Measurements from ENCODE around the gene DCDC2C.

DCDC2C gene

DNA sequence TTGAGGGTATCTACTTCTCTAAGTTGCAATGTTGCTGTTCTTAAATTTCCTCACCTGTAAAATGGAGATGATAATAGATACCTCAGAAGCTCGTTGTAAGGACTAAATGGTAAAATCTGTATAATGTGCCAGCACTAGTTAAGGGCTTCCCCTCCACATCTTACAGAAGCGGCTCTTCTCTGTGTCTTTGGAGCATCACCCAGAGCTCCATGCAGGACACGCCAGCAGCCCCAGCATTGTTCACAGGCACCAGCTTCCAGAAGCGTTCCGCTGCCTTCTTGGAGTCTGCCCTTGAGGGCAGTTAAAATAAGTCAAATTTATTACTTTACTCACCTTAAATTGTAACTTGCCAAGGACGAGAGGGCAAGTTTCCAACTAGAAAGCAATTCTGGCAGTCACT is 5.8 kb downstream of the DCDC2C start:
- DNase-seq (ENCODE audit: low read depth in 2 of 2): no peak

DNA sequence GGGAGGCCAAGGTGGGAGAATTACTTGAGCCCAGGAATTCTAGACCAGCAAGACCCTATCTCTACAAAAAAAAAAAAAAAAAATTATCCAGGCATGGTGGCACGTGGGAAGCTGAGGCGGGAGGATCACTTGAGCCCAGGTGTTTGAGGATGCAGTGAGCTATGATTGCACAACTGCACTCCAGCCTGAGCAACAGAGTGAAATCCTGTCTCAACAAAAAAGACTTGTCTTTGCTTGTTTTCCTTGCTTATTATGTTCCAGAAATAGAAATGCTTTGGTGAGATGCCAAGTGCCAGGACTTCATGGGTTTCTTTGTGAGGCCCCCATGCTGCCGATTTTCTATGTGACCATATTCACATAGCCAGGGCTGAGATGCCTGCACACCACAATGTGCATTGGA is 9.0 kb downstream of the DCDC2C start:
- DNase-seq (ENCODE audit: low read depth in 2 of 2): no peak

DNA sequence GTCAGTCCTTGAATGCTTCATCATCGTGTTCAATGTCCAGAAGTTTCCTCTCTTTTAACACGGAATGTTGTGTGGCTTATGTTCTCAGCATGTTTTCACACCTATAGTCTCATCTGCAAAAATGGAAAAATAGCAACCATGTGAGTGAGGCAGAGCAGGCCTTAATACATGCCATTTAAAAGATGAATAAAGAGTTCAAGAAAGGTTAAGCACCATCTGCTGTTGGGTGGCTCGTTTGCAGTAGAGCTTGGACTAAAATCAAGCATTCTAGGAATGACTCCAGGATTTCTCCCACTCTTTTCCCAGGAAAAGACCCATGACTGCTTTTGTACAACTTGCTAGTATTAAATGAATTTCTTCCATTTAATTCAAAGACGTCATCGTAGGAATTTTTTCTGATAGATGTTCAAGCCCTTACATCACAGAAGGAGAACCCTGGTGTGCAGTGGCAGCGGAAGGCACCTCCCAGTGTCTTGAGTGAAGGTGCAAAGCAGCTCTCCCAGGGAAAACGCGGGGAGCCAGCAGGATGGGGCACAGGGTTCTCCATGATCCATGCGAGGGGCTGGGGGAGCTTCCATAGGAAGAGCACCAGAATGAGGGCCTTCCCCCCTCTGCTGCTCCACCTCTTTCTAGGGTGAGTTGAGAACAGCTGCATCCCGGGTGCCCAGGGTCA is 9.6 kb downstream of the DCDC2C start:
- no peak for DNase-seq (ENCODE audit: low read depth in 2 of 2)

DNA sequence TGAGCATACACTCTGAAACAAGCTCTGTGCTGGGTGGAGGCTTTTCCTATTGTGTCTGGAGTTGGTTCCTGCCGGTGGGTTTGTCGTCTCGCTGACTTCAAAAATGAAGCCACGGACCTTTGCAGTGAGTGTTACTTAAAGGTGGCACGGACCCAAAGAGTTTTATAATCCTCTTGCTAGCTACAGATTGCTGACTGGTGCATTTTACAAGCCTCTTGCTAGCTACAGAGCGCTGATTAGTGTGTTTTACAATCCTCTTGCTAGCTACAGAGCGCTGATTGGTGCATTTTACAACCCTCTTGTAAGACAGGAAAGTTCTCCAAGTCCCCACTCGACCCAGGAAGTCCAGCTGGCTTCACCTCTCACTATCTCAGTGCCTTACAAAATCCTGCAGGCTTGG is 15.3 kb downstream of the DCDC2C start:
- no peak for DNase-seq (ENCODE audit: low read depth in 2 of 2)

DNA sequence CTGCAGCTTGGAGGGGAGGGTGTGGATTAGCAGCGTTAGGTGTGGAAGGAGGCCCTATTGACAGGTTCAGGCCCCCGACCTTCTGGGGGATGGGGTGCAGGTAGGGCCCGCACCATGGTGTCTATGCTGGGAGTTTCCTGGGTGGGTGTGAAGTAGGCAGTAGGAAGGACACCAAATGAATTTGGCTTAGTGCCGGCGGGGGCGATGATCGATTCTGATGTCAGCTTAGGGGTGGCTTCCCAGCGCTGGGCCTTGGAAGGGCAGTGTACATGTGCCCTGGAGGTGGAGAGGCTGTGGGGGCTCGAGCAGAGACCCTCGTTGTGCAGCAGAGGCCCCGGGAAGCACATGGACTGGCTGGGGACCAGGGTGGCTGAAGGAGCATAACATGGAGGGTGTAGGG is 21.6 kb downstream of the DCDC2C start:
- no peak for DNase-seq (ENCODE audit: low read depth in 2 of 2)

DNA sequence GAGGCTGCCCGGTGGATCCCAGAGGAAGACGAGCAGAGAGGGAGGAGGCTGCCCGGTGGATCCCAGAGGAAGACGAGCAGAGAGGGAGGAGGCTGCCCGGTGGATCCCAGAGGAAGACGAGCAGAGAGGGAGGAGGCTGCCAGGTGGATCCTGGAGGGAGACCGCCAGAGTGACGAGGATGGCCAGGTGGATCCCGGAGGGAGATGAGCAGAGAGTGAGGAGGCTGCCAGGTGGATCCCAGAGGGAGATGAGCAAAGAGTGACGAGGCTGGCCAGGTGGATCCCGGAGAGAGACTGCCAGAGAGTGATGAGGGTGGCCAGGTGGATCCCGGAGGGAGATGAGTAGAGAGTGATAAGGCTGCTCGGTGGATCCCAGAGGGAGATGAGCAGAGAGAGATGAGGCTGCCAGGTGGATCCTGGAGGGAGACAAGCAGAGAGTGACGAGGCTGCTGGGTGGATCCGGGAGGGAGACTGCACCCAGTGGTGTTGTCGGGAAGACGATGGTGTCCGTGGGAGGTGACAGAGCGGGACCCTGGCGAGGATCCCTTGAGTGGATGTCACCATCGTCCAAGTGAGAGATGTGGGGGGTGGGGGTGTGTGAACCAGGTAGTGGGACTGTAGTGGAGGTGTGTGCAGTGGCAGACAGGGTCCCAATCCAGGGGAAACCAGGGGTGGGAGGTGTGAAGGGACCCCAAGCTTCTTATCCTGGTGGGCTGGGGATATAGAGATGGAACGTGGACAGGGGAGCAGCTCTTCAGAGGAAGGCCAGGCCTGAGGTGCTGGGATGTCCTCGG is 22.3 kb downstream of the DCDC2C start:
- no peak for DNase-seq (ENCODE audit: low read depth in 2 of 2)

DNA sequence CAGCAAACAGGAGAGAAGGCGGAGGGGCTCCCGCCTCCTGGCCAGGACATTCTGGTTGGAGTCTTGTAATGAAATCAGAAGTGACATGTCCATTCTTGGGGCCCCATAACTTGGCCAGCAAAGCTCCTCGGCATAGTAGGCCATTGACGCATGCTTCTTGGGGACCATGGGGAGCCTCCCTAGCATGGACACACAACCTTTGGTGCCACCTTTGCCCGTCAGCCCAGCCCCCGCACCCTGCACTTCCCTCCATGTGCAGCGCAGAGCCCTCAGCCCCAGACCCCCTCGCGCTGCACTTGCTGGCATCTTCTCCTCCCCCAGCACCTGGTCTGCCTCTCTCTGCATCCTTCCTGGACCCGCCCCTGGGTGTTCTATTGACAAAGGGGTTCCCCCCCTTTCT is 23.1 kb downstream of the DCDC2C start:
- no peak for DNase-seq (ENCODE audit: low read depth in 2 of 2)

DNA sequence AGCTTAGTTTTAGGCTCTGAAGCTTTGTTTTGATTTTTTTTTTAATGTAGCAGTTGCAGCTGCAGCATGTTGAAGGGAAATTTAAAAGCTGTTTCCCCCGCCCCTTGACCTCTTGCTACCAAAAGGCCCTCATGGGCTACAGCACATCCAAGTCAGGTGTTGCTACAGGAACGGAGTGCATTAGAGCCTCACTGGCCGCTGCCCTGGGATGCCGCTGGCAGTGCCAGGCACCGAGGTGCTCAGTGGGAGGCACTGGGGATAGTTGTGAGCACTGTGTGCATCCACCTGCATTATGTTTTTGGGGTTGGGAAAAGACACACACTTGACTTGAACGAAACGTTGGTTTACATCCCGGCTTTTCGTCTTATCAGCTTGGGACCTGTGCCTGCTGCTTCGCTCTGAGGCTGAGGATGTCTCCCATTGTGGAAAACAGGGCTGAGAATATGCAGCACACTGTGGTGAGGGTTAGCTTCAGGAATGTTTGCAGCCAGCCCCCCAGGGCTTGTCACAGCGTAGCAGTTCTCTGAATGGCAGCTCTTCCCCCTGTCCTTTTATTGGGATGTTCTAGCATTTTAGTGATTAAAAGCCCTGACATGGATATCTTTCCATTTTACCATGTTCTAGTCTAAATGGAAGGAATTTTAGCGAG is 24.1 kb downstream of the DCDC2C start:
- DNase-seq (ENCODE audit: low read depth in 2 of 2): no peak

DNA sequence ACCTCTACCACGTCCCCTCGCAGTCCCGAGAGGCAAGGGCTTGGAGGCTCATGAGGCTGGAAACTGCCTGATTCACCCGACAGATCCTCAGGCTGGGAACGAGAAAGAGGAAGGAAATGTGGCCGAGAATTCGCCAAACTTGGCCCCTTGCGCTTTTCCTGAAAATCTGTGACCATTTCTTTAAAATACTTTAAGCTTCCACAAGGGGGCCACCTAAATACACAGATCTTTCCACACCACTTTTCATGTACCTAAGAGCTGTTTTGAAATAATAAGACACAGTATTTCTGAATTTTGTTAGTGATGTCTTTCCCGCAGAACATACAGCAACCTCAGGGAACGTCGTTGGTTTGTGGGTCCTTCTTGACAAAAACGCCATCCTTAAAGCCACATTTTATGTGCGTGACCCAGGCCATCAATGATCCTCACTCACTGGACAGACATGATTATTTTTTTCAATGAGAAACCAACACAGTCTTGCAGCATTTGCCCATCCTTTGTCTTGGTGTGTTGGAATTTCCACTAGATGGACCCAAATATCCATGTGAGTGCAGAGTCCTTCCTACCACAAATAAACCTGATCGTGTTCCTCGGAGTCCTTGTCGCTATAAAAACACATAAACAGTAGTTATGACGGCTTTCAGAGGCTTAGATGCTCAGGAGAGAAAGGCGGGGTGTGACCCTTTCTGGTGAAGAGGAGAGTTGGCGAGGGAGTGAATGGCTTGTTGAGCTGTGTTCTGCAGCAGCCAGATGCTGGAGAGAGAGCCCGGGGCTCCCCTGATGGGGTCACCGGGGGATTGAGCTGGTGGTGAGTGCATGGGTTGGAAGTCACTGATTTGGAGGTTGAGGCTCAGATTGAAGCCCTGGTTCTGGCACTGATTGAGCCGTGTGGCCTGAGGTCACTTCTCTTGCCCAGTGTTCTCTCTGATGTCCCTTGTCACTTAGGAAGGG is 25.0 kb downstream of the DCDC2C start:
- DNase-seq (ENCODE audit: low read depth in 2 of 2): no peak

DNA sequence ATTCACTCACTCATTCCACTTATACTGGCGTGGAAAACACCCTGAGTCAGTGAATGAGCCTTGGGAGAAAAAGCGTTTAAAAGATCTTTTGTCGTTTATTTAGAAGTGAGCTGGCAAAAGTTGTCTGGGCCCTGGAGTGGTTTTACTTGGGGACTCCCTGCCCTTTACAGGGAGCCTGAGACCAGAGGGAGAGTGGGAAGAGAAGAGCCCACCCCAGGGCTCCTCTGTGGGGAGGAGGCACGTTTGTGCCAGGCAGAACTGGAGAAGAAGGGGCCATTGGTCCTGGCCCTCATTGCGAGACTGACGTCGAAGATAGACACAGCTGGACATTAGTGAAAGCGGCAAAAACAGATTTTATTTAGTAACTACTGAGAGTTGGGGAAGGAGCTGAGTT is 25.7 kb downstream of the DCDC2C start:
- DNase-seq (ENCODE audit: low read depth in 2 of 2): no peak

DNA sequence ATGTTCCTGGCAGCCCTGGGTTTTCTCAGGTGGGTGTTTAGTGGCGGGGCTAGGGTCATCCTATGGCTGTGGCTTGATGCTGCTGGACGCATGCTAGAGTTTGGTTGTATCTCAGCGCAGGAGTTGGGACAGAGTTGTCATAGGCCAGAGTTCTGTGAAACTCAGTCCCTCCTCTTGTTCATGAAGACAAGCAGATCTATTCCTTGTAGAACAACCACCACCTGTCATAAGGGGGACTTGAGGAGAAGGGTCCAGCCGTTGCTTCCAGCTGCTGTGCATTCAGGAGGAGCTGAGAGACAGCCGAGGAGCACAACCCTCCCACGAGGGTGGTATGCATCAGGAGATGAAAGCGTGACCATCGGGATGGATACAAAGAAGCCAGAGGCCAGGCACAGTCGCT is 26.4 kb downstream of the DCDC2C start:
- no peak for DNase-seq (ENCODE audit: low read depth in 2 of 2)

DNA sequence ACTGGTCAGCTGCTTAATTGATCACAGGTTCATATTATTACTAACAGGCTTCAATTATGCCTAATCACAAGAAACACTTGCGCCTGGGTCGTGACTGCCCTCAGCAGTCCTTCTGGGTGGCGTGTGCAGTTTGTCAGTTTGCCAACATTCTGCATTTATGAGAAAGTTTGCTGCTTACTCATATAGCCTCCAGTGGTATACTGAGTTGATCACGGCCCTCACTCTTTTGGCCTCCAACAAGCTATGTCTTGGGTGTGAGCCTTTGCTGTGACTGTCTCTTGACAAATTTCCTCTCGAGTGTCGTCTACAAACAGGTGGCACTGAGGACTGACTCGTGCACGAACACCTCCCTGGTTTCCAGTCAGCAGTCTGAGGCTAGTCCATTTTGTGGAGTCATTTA is 27.3 kb downstream of the DCDC2C start:
- no peak for DNase-seq (ENCODE audit: low read depth in 2 of 2)

DNA sequence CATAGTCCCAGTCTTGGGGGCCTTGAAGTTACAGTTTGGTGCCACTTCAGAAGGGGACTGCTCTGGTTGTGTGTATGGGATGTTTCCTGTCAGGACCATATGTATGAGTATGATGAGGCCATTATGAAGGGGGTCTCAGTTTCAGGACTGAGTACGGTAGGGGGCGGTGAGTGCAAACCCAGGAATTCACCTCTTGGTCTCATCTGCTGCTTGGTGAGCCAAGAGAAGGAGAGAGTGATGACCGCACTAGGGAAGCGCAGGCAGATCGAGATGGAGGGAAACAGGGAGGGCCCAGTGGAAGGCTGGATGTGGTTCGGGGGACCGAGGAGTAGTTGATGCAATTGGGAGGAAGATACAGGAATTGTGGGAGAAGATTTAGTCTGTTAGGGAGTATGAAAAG is 28.5 kb downstream of the DCDC2C start:
- no peak for DNase-seq (ENCODE audit: low read depth in 2 of 2)

DNA sequence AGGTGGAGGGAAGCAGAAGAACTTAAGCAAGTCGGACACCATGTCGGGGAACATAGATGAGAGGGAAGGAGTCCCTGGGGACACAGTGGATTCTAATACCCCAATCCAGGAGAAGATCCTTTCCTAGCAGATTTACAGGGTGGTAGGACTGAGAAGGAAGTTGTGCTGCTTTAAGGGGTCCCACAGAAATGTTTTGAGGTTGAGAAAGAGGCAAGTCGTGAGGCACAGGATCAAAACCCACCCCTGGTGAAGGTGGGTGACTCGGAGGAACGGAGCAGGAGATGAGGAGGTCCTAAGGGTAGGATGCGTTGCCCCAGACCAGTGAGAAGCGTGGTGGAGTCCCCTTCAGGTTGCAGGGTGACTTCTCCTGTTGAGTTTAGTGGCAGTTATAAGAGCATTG is 32.7 kb downstream of the DCDC2C start:
- no peak for DNase-seq (ENCODE audit: low read depth in 2 of 2)

DNA sequence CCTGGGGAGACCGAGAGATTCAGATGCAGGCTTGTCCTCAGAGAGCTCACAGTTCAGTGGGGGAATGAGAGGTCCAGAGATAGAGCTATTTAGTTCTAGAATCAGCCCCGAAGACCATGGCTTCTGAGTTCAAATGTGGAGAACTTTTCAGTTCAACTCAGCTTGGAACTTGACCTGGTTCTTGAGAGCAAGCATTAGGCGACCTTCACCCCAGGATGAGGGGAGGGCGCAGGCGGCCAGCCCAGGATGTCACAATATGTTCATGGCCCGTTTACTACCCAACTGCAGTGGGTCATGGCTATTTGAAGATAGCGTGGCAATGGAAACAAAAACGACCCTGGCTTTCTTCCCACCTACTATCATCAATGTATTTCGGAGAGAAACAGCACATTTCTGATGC is 33.8 kb downstream of the DCDC2C start:
- DNase-seq (ENCODE audit: low read depth in 2 of 2): no peak

DNA sequence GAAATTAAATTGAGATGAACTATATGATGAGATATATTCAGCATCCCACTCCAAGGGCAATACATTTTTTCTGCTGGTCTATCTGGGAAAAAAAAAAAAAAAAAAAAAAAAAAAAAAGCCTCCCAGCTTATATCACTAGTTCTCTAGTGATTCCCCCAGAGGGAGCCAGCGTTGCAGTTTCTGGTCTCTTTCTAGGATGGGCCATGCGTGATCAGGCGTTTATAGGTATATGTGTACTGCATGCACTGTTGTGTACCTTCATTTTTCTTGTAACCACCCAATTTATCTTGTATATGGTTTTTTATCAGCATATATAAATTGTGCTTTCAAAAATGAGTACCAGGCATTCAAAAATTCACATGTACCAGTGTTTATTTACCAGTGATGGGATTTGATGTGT is 35.1 kb downstream of the DCDC2C start:
- no peak for DNase-seq (ENCODE audit: low read depth in 2 of 2)

DNA sequence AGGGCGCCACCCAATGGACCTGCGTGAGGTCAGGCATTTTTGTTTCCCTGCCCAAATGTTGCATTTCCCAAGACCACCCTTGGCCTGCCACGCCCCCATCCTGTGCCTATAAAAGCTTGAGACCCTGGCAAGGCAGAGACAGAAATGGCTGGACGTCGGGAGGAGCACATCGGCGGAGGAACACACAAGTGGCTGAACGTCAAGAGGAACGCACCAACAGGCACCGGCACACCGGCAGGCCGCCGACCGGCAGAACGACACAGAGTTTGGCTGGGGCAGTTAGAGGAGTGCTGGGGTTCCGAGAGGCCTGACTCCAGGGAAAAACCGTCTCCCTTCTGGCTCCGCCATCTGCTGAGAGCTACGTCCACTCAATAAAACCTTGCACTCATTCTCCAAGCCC is 35.9 kb downstream of the DCDC2C start:
- no peak for DNase-seq (ENCODE audit: low read depth in 2 of 2)

DNA sequence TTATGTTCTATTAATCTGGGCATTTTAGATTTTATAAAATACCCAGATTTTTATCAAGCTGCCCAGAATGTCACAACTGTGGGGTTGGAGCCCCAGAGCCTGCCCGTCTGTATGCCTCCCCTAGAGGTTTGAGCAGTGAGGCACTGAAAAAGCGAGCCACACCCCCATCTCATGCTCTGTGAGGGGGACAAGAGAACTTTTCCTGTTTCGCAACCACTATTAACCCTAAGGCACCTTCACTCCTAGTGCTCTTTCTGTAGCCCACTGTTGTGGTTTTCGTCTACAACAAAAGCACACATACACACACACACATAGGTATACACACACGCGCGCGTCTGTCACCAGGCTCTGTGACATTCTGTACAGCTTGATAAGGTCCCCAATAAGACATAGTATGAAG is 38.0 kb downstream of the DCDC2C start:
- no peak for DNase-seq (ENCODE audit: low read depth in 2 of 2)

DNA sequence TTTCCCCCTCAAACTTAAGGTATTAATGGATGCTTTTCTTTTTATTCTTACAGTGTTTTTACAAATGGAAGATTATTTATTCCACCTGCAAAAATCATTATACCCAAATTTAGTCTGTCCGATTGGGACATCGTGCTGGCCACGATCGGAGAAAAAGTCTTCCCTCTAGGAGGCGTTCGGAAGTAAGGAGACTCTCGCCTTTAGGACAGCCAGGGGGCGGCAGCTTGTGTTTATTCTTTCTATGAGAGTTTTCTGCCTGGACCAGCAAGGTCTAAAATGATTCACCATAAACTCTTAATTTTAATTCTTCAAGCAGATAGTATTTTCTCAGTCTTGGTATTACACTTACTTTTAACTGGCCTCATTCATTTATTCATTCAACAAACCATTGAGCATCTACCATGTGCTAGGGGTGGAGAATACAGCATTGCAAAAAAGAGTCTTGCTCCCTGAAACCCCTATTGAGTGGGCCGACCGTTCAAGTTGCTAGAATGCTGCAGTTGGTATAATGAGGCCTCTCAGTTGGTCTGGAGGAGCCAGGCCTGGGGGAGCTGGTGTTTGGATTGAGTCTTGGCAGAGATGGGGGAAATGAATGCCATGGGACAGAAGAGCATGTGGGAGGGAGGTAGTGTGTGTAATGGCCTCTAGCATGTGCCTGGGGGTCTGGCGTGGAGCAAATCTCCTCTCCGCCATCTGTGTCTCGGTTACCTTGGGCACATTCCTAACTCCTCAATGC is 38.7 kb downstream of the DCDC2C start:
- no peak for DNase-seq (ENCODE audit: low read depth in 2 of 2)

DNA sequence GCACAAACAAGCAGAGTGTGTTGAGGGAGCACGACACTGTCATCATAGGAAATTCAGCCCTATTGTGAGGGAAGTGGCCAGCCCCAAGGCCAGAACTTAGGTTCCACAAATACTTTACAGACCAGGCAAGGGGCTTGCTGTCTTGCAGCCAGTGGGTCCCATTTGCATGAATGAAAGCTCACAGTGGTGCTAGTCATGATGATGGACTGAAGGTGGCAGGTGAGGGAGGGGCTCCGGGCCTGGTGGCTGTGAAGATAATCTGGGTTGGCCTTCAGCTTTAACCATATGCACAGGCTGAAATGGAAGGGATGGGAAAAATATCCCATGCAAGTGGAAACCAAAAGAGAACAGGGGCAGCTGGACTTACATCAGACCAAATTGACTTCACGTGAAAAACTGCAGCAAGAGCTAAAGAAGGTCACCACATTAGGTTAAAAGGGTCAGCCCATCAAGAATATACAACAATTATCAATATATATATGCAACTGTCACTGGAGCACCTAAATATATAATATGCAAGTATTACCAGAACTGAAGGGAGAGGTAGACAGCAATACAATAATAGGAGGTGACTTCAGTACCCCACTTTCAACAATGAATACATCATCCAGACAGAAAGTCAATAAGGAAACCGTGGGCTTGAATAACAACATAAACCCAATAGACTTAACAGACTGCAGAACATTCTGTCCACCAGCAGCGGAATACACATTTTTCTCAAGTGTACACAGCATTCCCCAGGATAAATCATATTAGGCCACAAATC is 39.6 kb downstream of the DCDC2C start:
- DNase-seq (ENCODE audit: low read depth in 2 of 2): no peak
